ENCODE measurements around the gene B3GALT2.
"Not testable (repeated sequence)": the region's sequence is repeated elsewhere in the genome, so short reads cannot be mapped to it uniquely, and the experiment has no call there.

GRCh38 chr1:193231146-193231545 is 44.7 kb upstream of the B3GALT2 start:
- not testable (repeated sequence) for TF ChIP-seq CTCF, POLR2AphosphoS5 (IDR thresholded peaks at IDR 0.05)
